NCI-H2196 (cell line): Measurements from ENCODE around the gene TADA1.
"Not testable (repeated sequence)": the region's sequence is repeated elsewhere in the genome, so short reads cannot be mapped to it uniquely, and the experiment has no call there.

Experiments
- DNase-seq: peaks from one replicate; lab custom pipeline; 2025; ENCODE audit not compliant: unreplicated experiment; lab: John Stamatoyannopoulos, UW

Gene TADA1

GRCh38 chr1:166844791-166845190 lies 31.3 kb downstream of the TADA1 start:
- DNase-seq = no peak

- DNase-seq = no peak
Measured at GRCh38 chr1:166843769-166844596, 32.1 kb downstream of the TADA1 start.

DNA sequence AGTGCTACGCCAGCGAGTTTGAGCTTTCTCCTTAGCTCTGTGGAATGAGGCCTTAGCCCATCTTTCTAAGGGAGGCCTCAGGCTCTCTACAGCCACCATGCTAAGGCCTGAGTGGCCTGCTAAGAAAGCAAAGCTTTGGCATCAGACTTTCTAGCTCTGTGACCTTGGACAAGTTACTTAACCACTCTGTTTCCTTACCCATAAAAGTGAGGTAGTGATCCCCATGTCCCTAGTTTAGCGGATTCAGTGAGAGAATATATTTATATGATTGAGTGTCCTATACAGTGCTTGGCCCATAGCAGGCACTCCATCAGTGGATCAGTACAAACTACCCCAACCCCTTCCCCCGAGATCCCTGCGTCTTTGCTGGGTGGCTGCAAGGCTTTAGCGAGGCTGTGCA lies 32.7 kb downstream of the TADA1 start:
- DNase-seq = no peak

- DNase-seq = no peak
Measured at GRCh38 chr1:166840309-166841274, 35.5 kb downstream of the TADA1 start.

GRCh38 chr1:166839600-166840308 lies 36.3 kb downstream of the TADA1 start:
- peak; percentile 61 for DNase-seq

GRCh38 chr1:166838766-166839599 lies 37.1 kb downstream of the TADA1 start, which contains the start of gene POGK:
TSS of gene POGK (plus strand) at chr1:166839475. CDS start at chr1:166840957, 1,482 bp downstream.
- DNase-seq = peak; percentile 92

- DNase-seq = no peak
Measured at GRCh38 chr1:166836733-166837132, 39.3 kb downstream of the TADA1 start.

DNA sequence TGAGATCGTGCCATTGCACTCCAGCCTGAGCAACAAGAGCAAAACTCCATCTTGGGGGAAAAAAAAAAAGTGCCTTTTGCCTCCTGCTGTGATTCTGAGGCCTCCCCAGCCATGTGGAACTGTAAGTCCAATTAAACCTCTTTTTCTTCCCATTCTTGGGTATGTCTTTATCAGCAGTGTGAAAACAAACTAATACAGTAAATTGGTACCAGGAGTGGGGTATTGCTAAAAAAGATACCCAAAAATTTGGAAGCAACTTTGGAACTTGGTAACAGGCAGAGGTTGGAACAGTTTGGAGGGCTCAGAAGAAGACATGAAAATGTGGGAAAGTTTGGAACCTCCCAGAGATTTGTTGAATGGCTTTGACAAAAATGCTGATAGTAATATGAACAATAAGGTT lies 46.3 kb downstream of the TADA1 start:
- DNase-seq = not testable (repeated sequence)

DNA sequence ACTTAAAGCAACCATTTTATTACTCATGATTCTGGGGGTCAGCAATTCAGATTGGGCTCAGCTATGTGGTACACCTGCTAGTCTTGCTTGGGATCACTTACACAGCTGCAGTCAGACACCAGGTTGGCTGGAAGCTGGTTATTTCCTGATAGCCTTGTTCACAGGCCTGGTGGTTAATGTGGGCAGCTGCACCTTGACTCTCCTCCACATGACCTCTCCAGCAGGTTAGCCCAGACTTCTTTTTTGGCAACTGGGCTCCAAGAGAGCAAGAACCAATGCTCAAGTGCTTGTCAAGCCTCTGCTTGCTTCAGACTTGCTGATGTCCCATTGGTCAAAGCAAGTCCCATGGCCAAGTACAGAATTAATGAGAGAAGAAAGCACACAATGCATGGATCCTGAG lies 48.6 kb downstream of the TADA1 start:
- no peak for DNase-seq

- DNase-seq = no peak
Measured at GRCh38 chr1:166822385-166822784, 53.7 kb downstream of the TADA1 start.

DNA sequence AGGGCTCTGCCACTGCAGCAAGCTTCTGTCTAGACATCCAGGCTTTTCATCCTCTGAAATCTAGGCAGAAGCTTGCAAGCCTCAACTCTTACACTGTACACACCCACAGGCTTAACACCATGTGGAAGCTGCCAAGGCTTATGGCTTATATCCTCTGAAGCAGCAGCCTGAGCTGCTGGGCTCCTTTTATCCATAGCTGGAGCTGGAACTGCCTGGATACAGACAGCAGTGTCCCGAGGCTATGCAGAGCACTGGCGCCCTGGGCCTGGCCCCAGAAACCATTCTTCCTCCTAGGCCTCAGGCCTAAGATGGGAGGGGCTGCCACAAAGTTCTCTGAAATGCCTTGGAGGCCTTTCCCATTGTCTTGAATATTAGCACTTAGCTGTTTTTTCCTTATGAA lies 56.1 kb downstream of the TADA1 start:
- no peak for DNase-seq

- no peak for DNase-seq
Measured at GRCh38 chr1:166814611-166815010, 61.5 kb downstream of the TADA1 start.

DNA sequence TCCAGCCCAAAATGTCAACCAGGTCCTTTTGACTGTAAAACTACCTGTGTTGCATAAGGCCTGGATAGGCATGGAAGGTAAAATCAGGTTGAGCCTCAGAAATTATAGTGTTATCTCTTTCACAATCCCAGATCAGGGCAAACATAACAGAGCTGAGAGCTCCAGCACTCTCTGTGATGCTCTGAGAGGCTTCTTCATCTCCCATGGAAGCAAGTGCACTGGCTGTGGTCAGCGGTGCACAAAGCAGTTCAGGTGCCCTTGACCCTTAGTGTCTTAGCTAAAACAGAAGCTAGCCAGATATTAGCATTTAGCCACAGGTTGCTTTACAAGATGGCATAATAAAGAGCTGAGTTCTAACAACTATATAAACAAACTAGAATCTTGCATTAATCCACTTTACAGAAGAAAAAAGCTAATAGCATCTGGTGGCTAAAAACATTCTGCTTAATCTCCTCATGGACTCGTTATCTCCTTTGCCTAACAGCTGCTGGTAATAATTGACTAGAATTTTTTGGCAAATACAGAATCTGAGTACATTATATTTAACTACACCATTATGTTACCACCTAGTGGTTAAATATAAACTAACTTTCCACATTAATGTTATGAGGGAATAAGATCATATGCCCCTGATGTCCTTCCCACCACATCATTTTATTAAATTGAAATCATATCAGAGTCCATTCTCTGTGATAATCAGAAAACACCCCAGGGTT lies 62.4 kb downstream of the TADA1 start:
- DNase-seq = no peak

DNA sequence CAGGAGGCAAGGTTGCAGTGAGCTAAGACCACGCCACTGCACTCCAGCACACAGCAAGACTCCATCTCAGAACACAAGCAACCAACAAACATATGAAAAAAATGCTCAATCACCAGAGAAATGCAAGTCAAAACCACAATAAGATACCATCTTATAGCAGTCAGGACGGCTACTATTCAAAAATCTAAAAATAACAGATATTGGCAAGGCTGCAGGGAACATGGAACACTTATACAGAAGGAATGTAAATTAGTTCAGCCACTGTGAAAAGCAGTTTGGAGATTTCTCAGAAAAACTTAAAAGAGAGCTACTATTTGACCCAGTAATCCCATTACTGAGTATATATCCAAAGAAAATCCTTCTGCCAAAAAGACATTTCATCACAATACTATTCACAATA lies 64.4 kb downstream of the TADA1 start:
- DNase-seq = no peak

DNA sequence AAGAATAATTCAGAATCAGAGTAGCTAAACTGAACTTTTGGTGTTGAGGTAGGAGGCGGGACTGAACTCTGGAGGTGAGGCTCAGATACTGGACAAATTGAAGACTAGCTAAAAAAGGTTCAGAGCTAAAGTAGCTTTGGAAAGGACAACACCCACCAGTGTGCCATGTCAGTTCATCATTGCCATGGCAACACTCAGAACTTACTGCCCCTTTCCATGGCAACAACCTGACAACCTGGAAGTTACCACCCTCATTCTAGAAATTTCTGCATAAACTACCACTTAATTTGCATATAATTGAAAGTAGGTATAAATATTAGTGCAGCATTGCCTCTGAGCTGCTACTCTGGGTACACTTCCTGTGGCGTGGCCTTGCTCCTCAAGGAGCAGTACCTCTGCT lies 67.1 kb downstream of the TADA1 start:
- DNase-seq = no peak
